Neural progenitor cell (in vitro differentiated cells): ENCODE results near the gene ZMAT5. TPM values are rescaled to one million over a fixed set of nuclear protein-coding genes. Genes with fewer than 3 reads are reported as not detected.

Experiments
- DNase-seq: peaks from one replicate; pipeline ENCODE4 v3.0.0-alpha.2; 2016; ENCODE audit warnings: low spot score
- H2AFZ ChIP-seq: fragments of 200-600 bp; sonication (generic); replicated peaks from 2 replicates; pipeline ENCODE4 v1.6.1; 2016; ENCODE audit warnings: antibody characterized with exemption
- H3F3A ChIP-seq: fragments of 200-600 bp; sonication (generic); 2 replicates; pipeline ENCODE4 v1.6.1; 2016; ENCODE audit warnings: antibody characterized with exemption, low read depth
- H3K27ac ChIP-seq: fragments of 200-600 bp; sonication (generic); 2 replicates; pipeline ENCODE4 v1.5.1; 2016; ENCODE audit warnings: mild to moderate bottlenecking
- H3K27me3 ChIP-seq: fragments of 200-600 bp; sonication (generic); 2 replicates; pipeline ENCODE4 v1.6.1; 2016; ENCODE audit warnings: mild to moderate bottlenecking, moderate library complexity
- H3K36me3 ChIP-seq: fragments of 200-600 bp; sonication (generic); 2 replicates; pipeline ENCODE4 v1.5.1; 2016
- H3K4me1 ChIP-seq: fragments of 200-600 bp; sonication (generic); 2 replicates; pipeline ENCODE4 v1.6.1; 2016; ENCODE audit warnings: mixed run types
- H3K4me2 ChIP-seq: fragments of 200-600 bp; sonication (generic); 2 replicates; pipeline ENCODE4 v1.6.1; 2016
- H3K4me3 ChIP-seq: fragments of 200-600 bp; sonication (generic); 2 replicates; pipeline ENCODE4 v1.5.1; 2016
- H3K79me2 ChIP-seq: fragments of 200-600 bp; sonication (generic); 2 replicates; pipeline ENCODE4 v1.6.1; 2016; ENCODE audit warnings: low read depth
- H3K9ac ChIP-seq: fragments of 200-600 bp; sonication (generic); 2 replicates; pipeline ENCODE4 v1.6.1; 2016
- H3K9me3 ChIP-seq: fragments of 200-600 bp; sonication (generic); 2 replicates; pipeline ENCODE4 v1.5.1; 2016; ENCODE audit warnings: low read depth
- H4K20me1 ChIP-seq: fragments of 200-600 bp; sonication (generic); 2 replicates; pipeline ENCODE4 v1.6.1; 2016; ENCODE audit warnings: low read depth
- H3K27ac Mint-ChIP-seq: 3 replicates; pipeline ENCODE4 v1.8.0; 2021; ENCODE audit warnings: mixed read lengths
- H3K27me3 Mint-ChIP-seq: 2 replicates; pipeline ENCODE4 v1.8.0; 2022; ENCODE audit warnings: low read depth, mild to moderate bottlenecking, inconsistent platforms, moderate library complexity, mixed read lengths; ENCODE audit not compliant: insufficient read depth
- H3K36me3 Mint-ChIP-seq: 3 replicates; pipeline ENCODE4 v1.8.0; 2021; ENCODE audit warnings: mixed read lengths
- H3K4me1 Mint-ChIP-seq: 3 replicates; pipeline ENCODE4 v1.8.0; 2021; ENCODE audit warnings: mixed read lengths
- H3K4me3 Mint-ChIP-seq: 3 replicates; pipeline ENCODE4 v1.8.0; 2021; ENCODE audit warnings: mild to moderate bottlenecking, moderate library complexity, mixed read lengths
- H3K9me3 Mint-ChIP-seq: 3 replicates; pipeline ENCODE4 v1.8.0; 2020; ENCODE audit warnings: mixed read lengths
- CTCF ChIP-seq: fragments of 200-600 bp; sonication (generic); IDR thresholded peaks from 2 replicates; pipeline ENCODE4 v1.5.1; 2017; ENCODE audit warnings: antibody characterized with exemption, mild to moderate bottlenecking
- EZH2 ChIP-seq: fragments of 200-600 bp; sonication (generic); IDR thresholded peaks from 2 replicates; pipeline ENCODE4 v1.6.1; 2017; ENCODE audit warnings: antibody characterized with exemption, mild to moderate bottlenecking, moderate library complexity
- EZH2phosphoT487 ChIP-seq: fragments of 200-600 bp; sonication (generic); IDR thresholded peaks from 2 replicates; pipeline ENCODE4 v1.6.1; 2017; ENCODE audit warnings: antibody characterized with exemption
- total RNA-seq: library from RNA; depleted of rRNA; stranded (reverse); fragments of >200 nt; gene quantifications from 2 replicates; pipeline ENCODE4 v1.2.3, GENCODE V29; 2015; ENCODE audit warnings: low replicate concordance

ZMAT5 gene
- total RNA-seq, 1 donor from 2014 or later: 20.8 TPM

DNA sequence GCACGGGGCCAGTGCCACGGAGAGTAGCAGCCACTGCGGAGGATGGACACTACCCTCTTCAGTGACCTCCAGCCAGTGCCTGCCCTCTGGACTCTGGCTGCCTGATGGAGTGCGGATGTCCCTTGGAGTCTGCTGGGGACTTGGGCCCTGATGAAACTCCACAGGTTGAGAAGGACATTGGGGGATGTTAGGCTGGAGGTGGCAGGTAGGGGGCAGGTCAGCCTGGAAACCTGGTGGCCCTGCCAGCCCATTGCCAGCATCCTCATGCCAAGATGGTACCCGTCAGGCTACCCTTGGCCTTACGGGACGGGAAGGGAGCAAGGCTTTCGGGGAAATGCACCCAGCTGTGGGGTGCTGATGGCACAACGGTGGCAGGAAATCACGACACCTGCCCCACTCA is 43.0 kb downstream of the ZMAT5 start:
- peak overlapping the region; percentile 27 for H3K4me3 Mint-ChIP-seq

DNA sequence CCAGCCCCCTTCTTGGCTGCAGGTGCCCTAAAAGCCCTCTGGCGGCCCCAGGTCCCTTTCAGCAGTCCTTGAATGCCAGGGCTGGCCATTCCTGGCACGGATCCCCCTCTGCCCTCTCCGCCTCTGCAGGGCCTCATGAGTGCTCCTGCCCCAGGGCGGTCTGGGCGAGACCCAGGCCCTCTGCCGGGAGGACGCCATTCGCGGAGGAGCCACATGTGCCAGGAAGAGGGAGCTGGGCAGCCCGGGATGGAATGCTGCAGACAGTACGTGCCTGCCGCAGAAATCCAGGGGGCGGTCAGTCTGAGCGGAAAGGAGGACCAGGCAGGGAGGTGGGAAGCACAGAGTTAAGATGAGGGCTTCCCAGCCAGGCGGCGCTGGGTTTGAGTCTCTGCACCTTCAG is 44.2 kb downstream of the ZMAT5 start:
- Mint-ChIP-seq H3K4me1 (peaks cover 14% of the 10 kb centered on the region), H3K36me3 (no peaks in the 10 kb centered on the region), H3K27ac (no peak overlapping the region), H3K9me3 (no peaks in the 10 kb centered on the region), H3K27me3 (peaks cover 36% of the 10 kb centered on the region), H3K4me3 (no peak overlapping the region)
- Histone ChIP-seq H3K36me3 (no peaks in the 10 kb centered on the region), H3K4me3 (no peak overlapping the region), H3K9me3 (no peaks in the 10 kb centered on the region), H3K27ac (no peak overlapping the region), H3K4me2 (no peak overlapping the region), H3K4me1 (peaks cover 7% of the 10 kb centered on the region), H3F3A (peaks cover 3% of the 10 kb centered on the region), H2AFZ (no peak overlapping the region), H3K27me3 (peaks cover 56% of the 10 kb centered on the region), H4K20me1 (peaks cover 25% of the 10 kb centered on the region), H3K79me2 (no peaks in the 10 kb centered on the region), H3K9ac (no peak overlapping the region)
- DNase-seq: no peak
- TF ChIP-seq EZH2phosphoT487 (no peak), EZH2 (no peak), CTCF (no peak)

More for the DNA sequence above, 43.0 kb downstream of the ZMAT5 start:
- Mint-ChIP-seq H3K36me3 (no peaks in the 10 kb centered on the region), H3K27me3 (peaks cover 25% of the 10 kb centered on the region), H3K4me1 (peaks cover 11% of the 10 kb centered on the region), H3K27ac (no peak overlapping the region), H3K9me3 (no peaks in the 10 kb centered on the region)
- H3K36me3 ChIP-seq: no peaks in the 10 kb centered on the region
- H3K27me3 ChIP-seq: peaks cover 45% of the 10 kb centered on the region
- H3K27ac ChIP-seq: no peak overlapping the region
- H4K20me1 ChIP-seq: peaks cover 16% of the 10 kb centered on the region
- H3K4me1 ChIP-seq: peaks cover 7% of the 10 kb centered on the region
- H3K9me3 ChIP-seq: no peaks in the 10 kb centered on the region
- H3K79me2 ChIP-seq: no peaks in the 10 kb centered on the region
- no peak for DNase-seq
- H3K4me3 ChIP-seq: no peak overlapping the region
- H3K4me2 ChIP-seq: no peak overlapping the region
- H3F3A ChIP-seq: peaks cover 3% of the 10 kb centered on the region
- H3K9ac ChIP-seq: no peak overlapping the region
- H2AFZ ChIP-seq: no peak overlapping the region
- no peak for TF ChIP-seq EZH2
- TF ChIP-seq CTCF: no peak
- no peak for TF ChIP-seq EZH2phosphoT487

- Mint-ChIP-seq H3K27me3 (peaks cover 40% of the 10 kb centered on the region), H3K4me3 (no peak overlapping the region)
Measured at GRCh38 chr22:29722151-29722550, 44.7 kb downstream of the ZMAT5 start.

More at GRCh38 chr22:29722151-29722550, 44.7 kb downstream of the ZMAT5 start:
- H3K79me2 ChIP-seq: no peaks in the 10 kb centered on the region
- no peak overlapping the region for H3K4me2 ChIP-seq
- H2AFZ ChIP-seq: no peak overlapping the region
- H3K4me1 ChIP-seq: peaks cover 7% of the 10 kb centered on the region
- H3F3A ChIP-seq: peaks cover under 1% of the 10 kb centered on the region
- Mint-ChIP-seq H3K27ac (no peak overlapping the region), H3K4me1 (peaks cover 14% of the 10 kb centered on the region), H3K9me3 (no peaks in the 10 kb centered on the region), H3K36me3 (no peaks in the 10 kb centered on the region)
- no peak overlapping the region for H3K4me3 ChIP-seq
- H3K36me3 ChIP-seq: no peaks in the 10 kb centered on the region
- H3K27me3 ChIP-seq: peaks cover 61% of the 10 kb centered on the region
- H3K9me3 ChIP-seq: no peaks in the 10 kb centered on the region
- TF ChIP-seq CTCF: no peak
- no peak for TF ChIP-seq EZH2
- no peak for TF ChIP-seq EZH2phosphoT487
- no peak overlapping the region for H3K27ac ChIP-seq
- H3K9ac ChIP-seq: no peak overlapping the region
- peaks cover 29% of the 10 kb centered on the region for H4K20me1 ChIP-seq
- DNase-seq: no peak
